Hepatic stellate cell (primary cell): Measurements from ENCODE around the gene HSDL1.

Experiments
- DNase-seq: peaks from one replicate; pipeline ENCODE4 v3.0.0; 2011; ENCODE audit warnings: low spot score

HSDL1 gene

GRCh38 chr16:84176192-84177053 is 31.4 kb upstream of the HSDL1 start:
- DNase-seq, result no peak

GRCh38 chr16:84175350-84176081 is 30.5 kb upstream of the HSDL1 start:
- no peak for DNase-seq

- no peak for DNase-seq
Measured at GRCh38 chr16:84174396-84174795, 29.4 kb upstream of the HSDL1 start.

GRCh38 chr16:84169765-84170310 is 24.9 kb upstream of the HSDL1 start:
- no peak for DNase-seq

DNA sequence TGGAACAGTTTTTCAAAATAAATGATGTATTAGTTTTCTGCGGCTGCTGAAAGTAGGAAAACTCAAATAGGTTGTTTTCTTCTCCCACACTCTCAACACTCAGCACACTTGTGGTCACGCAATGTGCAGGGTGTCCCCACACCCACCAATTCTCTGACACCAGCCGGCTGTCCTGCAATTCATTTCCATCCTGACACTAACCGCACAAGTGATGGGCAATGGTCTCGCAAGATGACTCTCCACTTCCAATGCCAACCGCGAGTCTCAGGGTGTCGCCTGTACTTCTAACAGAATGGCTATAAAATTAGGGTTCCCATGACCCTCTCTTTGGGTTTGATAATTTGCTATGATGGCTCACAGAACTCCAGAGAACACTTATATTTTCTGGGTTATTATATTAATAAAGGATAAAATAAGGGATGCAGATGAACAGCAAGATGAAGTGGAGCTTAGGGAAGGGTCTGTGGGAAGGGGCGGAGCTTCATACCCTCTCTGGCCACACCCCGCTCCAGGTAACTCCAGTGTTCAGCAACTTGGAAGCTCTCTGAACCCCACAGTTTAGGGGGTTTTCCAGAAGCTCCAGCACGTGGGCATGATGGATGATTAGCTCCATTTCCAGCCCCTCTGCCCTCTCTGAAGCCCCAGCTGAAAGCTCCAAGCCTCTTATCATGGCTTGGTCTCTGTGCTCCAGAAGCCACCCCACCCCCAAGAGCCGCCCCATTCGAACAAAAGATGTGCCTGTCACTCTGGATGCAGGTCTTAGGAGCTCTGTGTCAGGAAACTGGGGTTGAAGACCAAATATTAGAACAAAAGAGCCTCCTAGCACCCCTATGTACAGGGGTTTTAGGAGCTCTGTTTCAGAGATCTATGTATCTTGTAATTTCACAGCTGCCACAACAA is 22.1 kb upstream of the HSDL1 start:
- DNase-seq, result no peak

- DNase-seq, result no peak
Measured at GRCh38 chr16:84165746-84166145, 20.8 kb upstream of the HSDL1 start.

GRCh38 chr16:84161801-84162200 is 16.8 kb upstream of the HSDL1 start:
- no peak for DNase-seq

DNA sequence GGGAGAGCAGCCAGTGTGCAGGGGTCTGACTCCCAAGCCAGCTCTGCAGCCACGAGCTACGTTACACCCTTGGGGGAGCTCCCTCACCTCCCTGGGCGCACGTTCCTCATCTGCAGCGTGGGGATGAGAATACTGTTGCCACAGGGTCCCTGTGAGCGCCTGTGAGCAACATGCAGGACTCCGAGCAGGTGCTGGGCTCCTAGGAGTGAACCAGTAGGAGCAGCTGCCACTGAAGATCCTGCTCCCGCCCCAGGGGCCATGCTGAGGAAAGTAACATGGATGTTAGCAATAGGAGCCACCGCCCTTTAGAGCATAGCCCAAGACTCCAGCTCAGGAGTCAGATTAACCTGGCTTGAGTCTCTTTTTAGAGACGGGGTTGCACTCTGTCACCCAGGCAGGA is 16.1 kb upstream of the HSDL1 start:
- DNase-seq, result no peak

- DNase-seq, result no peak
Measured at GRCh38 chr16:84159800-84160199, 14.8 kb upstream of the HSDL1 start.

GRCh38 chr16:84159007-84159406 is 14.0 kb upstream of the HSDL1 start:
- DNase-seq, result no peak

- no peak for DNase-seq
Measured at GRCh38 chr16:84156342-84156784, 11.4 kb upstream of the HSDL1 start.

- DNase-seq, result no peak
Measured at GRCh38 chr16:84155771-84156170, 10.8 kb upstream of the HSDL1 start.

DNA sequence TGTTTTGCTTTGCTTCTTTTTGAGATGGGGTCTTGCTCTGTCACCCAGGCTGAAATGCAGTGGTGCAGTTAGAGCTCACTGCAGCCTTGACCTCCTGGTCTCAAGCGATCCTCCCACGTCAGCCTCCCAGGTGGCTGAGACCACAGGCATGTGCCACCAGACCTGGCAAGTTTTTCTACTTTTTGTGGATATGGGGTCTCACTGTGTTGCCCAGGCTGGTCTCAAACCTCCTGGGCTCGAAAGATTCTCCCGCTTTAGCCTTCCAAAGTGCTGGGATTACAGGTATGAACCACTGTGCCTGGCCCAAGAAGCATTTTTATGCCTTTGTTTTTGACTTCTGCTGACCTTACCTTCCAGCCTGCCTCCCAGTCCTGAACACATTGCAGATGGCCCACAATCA is 10.2 kb upstream of the HSDL1 start:
- no peak for DNase-seq

- DNase-seq, result no peak
Measured at GRCh38 chr16:84153660-84154214, 8.8 kb upstream of the HSDL1 start.

- no peak for DNase-seq
Measured at GRCh38 chr16:84150926-84151325, 5.9 kb upstream of the HSDL1 start.

- peak; percentile 40 for DNase-seq
Measured at GRCh38 chr16:84144209-84144858, 643 bp downstream of the HSDL1 start.

DNA sequence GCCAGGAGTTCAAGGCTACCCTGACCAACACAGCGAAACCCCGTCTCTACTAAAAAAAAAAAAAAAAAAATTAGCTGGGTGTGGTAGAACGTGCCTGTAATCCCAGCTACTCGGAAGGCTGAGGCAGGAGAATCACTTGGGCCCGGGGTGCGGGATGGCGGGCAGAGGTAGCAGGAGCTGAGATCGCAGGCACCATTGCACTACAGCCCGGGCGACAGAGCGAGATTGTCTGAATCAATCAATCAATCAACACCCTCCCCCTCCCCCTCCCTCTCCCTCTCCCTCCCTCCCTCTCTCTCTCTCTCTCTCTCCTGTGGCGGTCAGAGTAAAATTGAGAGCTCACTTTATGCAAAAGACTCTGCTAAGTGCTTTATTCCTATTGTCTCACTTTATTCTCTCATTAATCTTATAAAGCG is 1.2 kb downstream of the HSDL1 start:
- no peak for DNase-seq

- DNase-seq, result no peak
Measured at GRCh38 chr16:84143081-84143480, 1.9 kb downstream of the HSDL1 start.

DNA sequence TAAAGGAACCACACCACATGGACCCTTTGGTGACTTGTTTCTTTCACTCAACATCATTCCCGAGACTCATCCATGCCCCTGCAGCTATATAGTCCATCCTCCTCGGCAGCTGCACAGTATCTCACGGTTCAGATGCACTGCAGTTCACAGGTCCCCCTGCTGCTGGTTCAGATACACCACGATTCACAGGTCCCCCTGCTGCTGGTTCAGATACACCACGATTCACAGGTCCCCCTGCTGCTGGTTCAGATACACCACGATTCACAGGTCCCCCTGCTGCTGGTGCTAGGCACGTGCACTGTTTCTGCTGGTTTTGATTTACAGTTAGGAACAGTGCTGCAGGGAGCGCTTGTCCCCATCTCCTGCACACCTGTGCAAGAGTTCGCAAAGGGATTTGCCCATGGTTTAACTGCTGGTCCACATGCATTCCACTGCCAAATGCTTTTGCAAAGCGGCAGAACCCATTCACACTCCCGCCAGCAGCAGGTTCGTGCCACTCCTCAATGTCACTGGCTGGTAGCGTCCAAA is 3.8 kb downstream of the HSDL1 start:
- DNase-seq, result no peak

DNA sequence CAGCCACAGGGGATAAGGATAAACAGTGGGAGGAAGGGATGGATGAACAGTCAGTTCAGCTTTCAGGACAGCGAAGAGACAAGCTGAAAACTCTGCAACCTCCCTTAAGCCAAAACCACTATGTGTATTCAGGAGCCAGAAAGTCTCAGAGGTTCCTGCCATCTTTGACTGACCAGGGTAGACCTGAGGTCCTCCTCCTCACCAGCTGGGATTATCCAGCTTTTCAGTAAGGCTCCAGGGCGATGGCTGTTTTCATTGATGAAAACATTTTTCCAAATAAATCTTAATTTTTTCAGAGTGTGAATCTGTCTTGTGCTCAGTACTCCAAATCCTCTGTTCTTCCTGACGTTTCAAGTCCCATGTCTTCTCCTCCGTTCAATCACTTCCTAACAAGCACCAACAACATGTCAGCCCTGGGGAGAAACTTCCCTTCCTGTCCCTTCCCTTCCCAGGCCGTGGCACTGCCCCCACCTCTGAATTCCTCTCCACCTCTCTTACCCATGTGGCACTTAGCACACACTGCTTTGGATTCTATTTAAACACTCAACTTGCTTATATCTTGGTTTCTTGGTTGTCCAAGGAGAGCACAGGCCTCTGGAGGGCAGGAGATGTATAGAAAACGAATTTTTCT is 5.2 kb downstream of the HSDL1 start:
- DNase-seq, result no peak
